IMR-90 (cell line): ENCODE results near the gene NXPH4. TPM values are rescaled to one million over a fixed set of nuclear protein-coding genes. Genes with fewer than 3 reads are reported as not detected.

Source experiments
- ATAC-seq: fragments of 200-7000 bp; cut with Tn5 transposase; 2 replicates; pipeline ENCODE4 v1.9.1; 2020; ENCODE audit warnings: low read depth, mild to moderate bottlenecking, moderate library complexity
- Bru-seq: library from RNA; stranded (reverse); fragments of 400-500 nt; gene quantifications from one replicate; lab custom pipeline; 2021; lab: Mats Ljungman, UMichigan
- BruChase-seq, 2 experiments: library from RNA; stranded (reverse); fragments of 400-500 nt; gene quantifications; one replicate each; lab custom pipeline; 2021; lab: Mats Ljungman, UMichigan
- BruUV-seq: library from RNA; stranded (reverse); fragments of 400-500 nt; replicated peaks from 2 replicates; lab custom pipeline; 2021; lab: Mats Ljungman, UMichigan
- CTCF ChIA-PET: fragments of 300-600 bp; formaldehyde crosslinking; extraction: SDS; loops from one replicate; lab custom pipeline; 2021; ENCODE audit warnings: antibody characterized with exemption; lab: Yijun Ruan, JAX
- POLR2A ChIA-PET: fragments of 300-600 bp; sonication (Branson Sonifier 250); formaldehyde crosslinking; loops from one replicate; lab custom pipeline; 2022; ENCODE audit warnings: antibody characterized with exemption; ENCODE audit not compliant: unreplicated experiment; lab: Charles Lee
- DNase-seq: peaks from one replicate; pipeline ENCODE4 v3.0.0; 2013
- H2AFZ ChIP-seq: replicated peaks from 2 replicates; pipeline ENCODE3; 2013; ENCODE audit warnings: low read length, mild to moderate bottlenecking; ENCODE audit not compliant: poor library complexity
- H2AK5ac ChIP-seq: 2 replicates; pipeline ENCODE4 v1.6.1; 2013; ENCODE audit warnings: low read depth, low read length, inconsistent platforms
- H2AK9ac ChIP-seq: replicated peaks from 2 replicates; pipeline ENCODE3; 2013; ENCODE audit warnings: mild to moderate bottlenecking, low read depth, low read length, moderate library complexity; ENCODE audit not compliant: poor library complexity
- H2BK120ac ChIP-seq: 2 replicates; pipeline ENCODE4 v1.6.1; 2013; ENCODE audit warnings: low read depth, low read length, inconsistent platforms
- H2BK15ac ChIP-seq: 3 replicates; pipeline ENCODE4 v1.6.1; 2013; ENCODE audit warnings: low read depth, low read length, inconsistent platforms
- H2BK20ac ChIP-seq: 2 replicates; pipeline ENCODE4 v1.6.1; 2013; ENCODE audit warnings: low read depth, mild to moderate bottlenecking, inconsistent platforms, low read length, moderate library complexity
- H2BK5ac ChIP-seq: 2 replicates; pipeline ENCODE4 v1.6.1; 2013; ENCODE audit warnings: mild to moderate bottlenecking, low read depth, low read length, inconsistent platforms; ENCODE audit not compliant: poor library complexity, severe bottlenecking
- H3K14ac ChIP-seq: replicated peaks from 2 replicates; pipeline ENCODE4 v1.6.1; 2013; ENCODE audit warnings: low read depth, low read length, inconsistent platforms
- H3K18ac ChIP-seq: 2 replicates; pipeline ENCODE4 v1.6.1; 2013; ENCODE audit warnings: low read depth, low read length, control low read depth
- H3K23ac ChIP-seq: 2 replicates; pipeline ENCODE4 v1.6.1; 2013; ENCODE audit warnings: low read depth, low read length, inconsistent platforms
- H3K27ac ChIP-seq: 2 replicates; pipeline ENCODE4 v1.5.1; 2013; ENCODE audit warnings: mild to moderate bottlenecking, control low read depth, low read length; ENCODE audit not compliant: insufficient read depth
- H3K27me3 ChIP-seq: 2 replicates; pipeline ENCODE4 v1.6.1; 2013; ENCODE audit warnings: low read length; ENCODE audit not compliant: control insufficient read depth, insufficient read depth
- H3K36me3 ChIP-seq: 2 replicates; pipeline ENCODE4 v1.6.1; 2013; ENCODE audit warnings: low read length, mixed read lengths; ENCODE audit not compliant: control insufficient read depth, insufficient read depth
- H3K4ac ChIP-seq: 2 replicates; pipeline ENCODE4 v1.6.1; 2013; ENCODE audit warnings: low read depth, low read length, inconsistent platforms
- H3K4me1 ChIP-seq: 2 replicates; pipeline ENCODE4 v1.6.1; 2013; ENCODE audit warnings: low read length, mixed read lengths; ENCODE audit not compliant: control insufficient read depth, insufficient read depth
- H3K4me2 ChIP-seq: 2 replicates; pipeline ENCODE4 v1.6.1; 2013; ENCODE audit warnings: low read depth, mild to moderate bottlenecking, control low read depth, low read length, moderate library complexity
- H3K4me3 ChIP-seq: 2 replicates; pipeline ENCODE4 v1.5.1; 2013; ENCODE audit warnings: low read depth, mild to moderate bottlenecking, control low read depth, low read length, moderate library complexity; ENCODE audit not compliant: insufficient read depth
- H3K56ac ChIP-seq: 2 replicates; pipeline ENCODE4 v1.6.1; 2013; ENCODE audit warnings: low read length, inconsistent platforms; ENCODE audit not compliant: insufficient read depth; ENCODE audit errors: extremely low read depth
- H3K79me1 ChIP-seq, 2 experiments: 2 replicates each; pipeline ENCODE4 v1.6.1; 2013; ENCODE audit warnings: low read length in 2 of 2, inconsistent platforms in 1 of 2, low read depth in 1 of 2
- H3K9ac ChIP-seq: 2 replicates; pipeline ENCODE4 v1.6.1; 2013; ENCODE audit warnings: low read depth, low read length, control low read depth
- H3K9me1 ChIP-seq: 2 replicates; pipeline ENCODE4 v1.6.1; 2013; ENCODE audit warnings: low read length, inconsistent platforms; ENCODE audit not compliant: insufficient read depth
- H3K9me3 ChIP-seq: 2 replicates; pipeline ENCODE4 v1.6.1; 2013; ENCODE audit warnings: low read length; ENCODE audit not compliant: control insufficient read depth, insufficient read depth
- H4K20me1 ChIP-seq: 2 replicates; pipeline ENCODE4 v1.6.1; 2013; ENCODE audit warnings: low read length, inconsistent platforms; ENCODE audit not compliant: insufficient read depth
- H4K5ac ChIP-seq: 2 replicates; pipeline ENCODE4 v1.6.1; 2013; ENCODE audit warnings: mild to moderate bottlenecking, low read depth, low read length, control low read depth
- H4K8ac ChIP-seq, 2 experiments: 2 replicates each; pipeline ENCODE4 v1.6.1; 2013; ENCODE audit warnings: low read depth in 2 of 2, low read length in 2 of 2, control low read depth in 1 of 2, inconsistent platforms in 1 of 2
- H4K91ac ChIP-seq: 2 replicates; pipeline ENCODE4 v1.6.1; 2013; ENCODE audit warnings: low read depth, low read length, inconsistent platforms; ENCODE audit not compliant: insufficient read depth
- WGBS, 2 experiments: methylation state at CpG; one replicate each; pipeline versions ENCODE4 v1.1.5 to v1.1.7; 2013; ENCODE audit warnings: missing lambda C conversion rate in 2 of 2; ENCODE audit not compliant: insufficient read length in 1 of 2; ENCODE audit errors: extremely low coverage in 2 of 2; 5-methylcytosine and 5-hydroxymethylcytosine counted together
- dilution Hi-C: fragments of 300-500 bp; cut with HindIII; formaldehyde crosslinking; loops from one replicate; pipeline ENCODE4 v1.14.3; 2018; ENCODE audit warnings: low sequenced_read_pairs; ENCODE audit not compliant: unreplicated experiment
- in situ Hi-C: fragments of 300-500 bp; cut with MboI; formaldehyde crosslinking; loops from 3 replicates; pipeline ENCODE4 v1.14.3; 2019; ENCODE audit warnings: low sequenced_read_pairs, inconsistent platforms, mixed read lengths
- intact Hi-C: fragments of 100-400 bp; cut with micrococcal nuclease; formaldehyde crosslinking; loops from 2 replicates; pipeline ENCODE4 v1.10.0; 2022
- long read RNA-seq: library from polyadenylated mRNA; unstranded; transcript quantifications from one replicate; pipeline ENCODE4 v2.0.0, GENCODE V29; 2021; ENCODE audit not compliant: unreplicated experiment
- polyA plus RNA-seq, 3 experiments: library from polyadenylated mRNA; depleted of rRNA; stranded (reverse); fragments of >200 nt; gene quantifications; 2 replicates each; pipeline ENCODE4 v1.2.3, GENCODE V29; 2012; ENCODE audit warnings: low replicate concordance in 1 of 3
- total RNA-seq: library from RNA; depleted of rRNA; stranded (reverse); fragments of >200 nt; gene quantifications from 2 replicates; pipeline ENCODE4 v1.2.3, GENCODE V29; 2012; rRNA removed
- TF ChIP-seq, protein P1 (sequence below): fragments of 150-350 bp; IDR thresholded peaks from 2 replicates; pipeline ENCODE4 v1.6.1; 2016; ENCODE audit warnings: low read depth, mild to moderate bottlenecking, low read length, moderate library complexity, borderline replicate concordance

Gene NXPH4
- 0.36 and 0.56 TPM in 2 replicates for total RNA-seq
- polyA plus RNA-seq (2012; rRNA removed): 3.3 and 3.8 TPM in 2 replicates
- polyA plus RNA-seq (2012; cell fraction: cytosol; rRNA removed): 4.8 and 7.5 TPM in 2 replicates
- polyA plus RNA-seq (2012; cell fraction: nucleus; rRNA removed; ENCODE audit: low replicate concordance): 3.3 and 5.8 TPM in 2 replicates
- Bru-seq, nascent RNA: percentile 31 among the genes with signal in this experiment
- BruChase-seq, experiment 1, labeled RNA remaining after a 6-hour chase: percentile 33 among the genes with signal in this experiment
- BruChase-seq, experiment 2, labeled RNA remaining after a 2-hour chase: percentile 26 among the genes with signal in this experiment
- long read RNA-seq, partial matches to known transcripts: 0 of 4 reads
- long read RNA-seq, other reads (novel, unspliced or antisense): 0 of 4 reads

DNA sequence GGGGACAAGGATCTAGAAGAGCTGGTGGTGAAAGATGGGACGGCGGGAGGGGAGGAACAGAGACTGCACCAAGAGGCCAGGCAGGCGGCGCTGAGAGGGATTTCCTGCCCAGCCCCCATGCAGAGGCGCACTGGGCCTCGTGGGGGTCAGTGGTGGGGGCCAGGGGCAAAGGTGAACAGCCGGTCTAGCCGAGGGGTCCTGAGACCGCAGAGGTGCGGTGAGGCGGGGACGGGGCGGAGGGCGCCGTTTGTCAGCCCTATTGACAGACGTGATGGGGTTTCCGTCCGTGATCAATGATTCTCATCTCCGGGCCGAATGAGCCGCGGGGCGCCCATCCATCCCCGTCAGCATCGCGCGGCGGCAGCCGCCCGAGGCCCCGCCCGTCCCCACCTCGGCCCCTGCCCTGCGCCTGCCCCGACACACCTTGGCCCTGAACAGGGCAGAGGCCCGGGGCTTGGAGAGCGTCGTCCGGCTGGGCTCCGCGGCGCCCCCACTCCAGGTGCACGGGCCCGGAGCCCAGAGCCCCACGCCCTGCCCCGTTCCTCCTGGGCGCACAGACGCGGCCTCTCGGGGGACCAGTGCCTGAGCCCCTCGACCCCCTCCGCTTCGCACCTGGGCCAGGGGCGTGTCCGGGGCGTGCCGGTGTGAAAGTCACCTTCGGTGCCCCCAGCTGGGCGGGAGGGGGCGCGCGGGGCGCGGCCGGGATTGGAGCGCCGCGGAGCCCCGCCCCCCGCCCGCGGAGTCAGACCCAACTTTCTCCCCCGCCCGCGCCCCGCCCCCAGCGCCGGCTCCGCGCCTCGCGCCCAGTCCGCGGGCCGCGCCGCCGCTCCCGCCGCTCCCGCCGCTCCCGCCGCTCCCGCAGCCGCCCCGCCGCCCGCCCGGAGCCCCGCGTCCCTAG, at the start of gene NXPH4:
Gene NXPH4, plus strand, starts transcription at position 781 of the 898 bp plus-strand sequence. CDS start 176 bp downstream, outside the sequence.
- no peaks in the 10 kb centered on the region for H3K9me3 ChIP-seq
- intact Hi-C loops: no loop called here
- H3K9ac ChIP-seq: peak within 1 kb of the TSS; percentile 3; the same call in 1 of the 2 replicates
- ChIA-PET CTCF (interaction anchor here (1.2 to 3.5 kb wide), 2 partner anchors 23 to 26 kb away, joined by 6 to 25 read pairs; no protein-coding TSS in a partner anchor), POLR2A (interaction anchor here (0.6 kb wide), 1 partner anchor 13 kb away, joined by 5 read pairs; the partner anchor contains the start of gene SHMT2)
- peak; percentile 46 for ATAC-seq
- no peak within 1 kb of the TSS for H4K5ac ChIP-seq
- peak within 1 kb of the TSS; percentile 47; the same call in 1 of the 2 replicates for H3K14ac ChIP-seq
- H4K91ac ChIP-seq: no peak within 1 kb of the TSS
- H3K36me3 ChIP-seq: peaks cover 26% of the 10 kb centered on the region
- no peak within 1 kb of the TSS; the same call in 1 of the 2 replicates for H3K4ac ChIP-seq
- H2BK120ac ChIP-seq: no peak within 1 kb of the TSS
- H3K4me3 ChIP-seq: peak within 1 kb of the TSS; percentile 73
- in situ Hi-C loops: no loop called here
- H2BK20ac ChIP-seq: no peak within 1 kb of the TSS
- H3K27me3 ChIP-seq: peaks cover 61% of the 10 kb centered on the region
- H4K8ac ChIP-seq: no peak within 1 kb of the TSS
- H3K27ac ChIP-seq: no peak within 1 kb of the TSS; the same call in 1 of the 2 replicates
- TF ChIP-seq, protein P1, sequence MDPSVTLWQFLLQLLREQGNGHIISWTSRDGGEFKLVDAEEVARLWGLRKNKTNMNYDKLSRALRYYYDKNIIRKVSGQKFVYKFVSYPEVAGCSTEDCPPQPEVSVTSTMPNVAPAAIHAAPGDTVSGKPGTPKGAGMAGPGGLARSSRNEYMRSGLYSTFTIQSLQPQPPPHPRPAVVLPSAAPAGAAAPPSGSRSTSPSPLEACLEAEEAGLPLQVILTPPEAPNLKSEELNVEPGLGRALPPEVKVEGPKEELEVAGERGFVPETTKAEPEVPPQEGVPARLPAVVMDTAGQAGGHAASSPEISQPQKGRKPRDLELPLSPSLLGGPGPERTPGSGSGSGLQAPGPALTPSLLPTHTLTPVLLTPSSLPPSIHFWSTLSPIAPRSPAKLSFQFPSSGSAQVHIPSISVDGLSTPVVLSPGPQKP: no peak
- H3K79me1 ChIP-seq: peaks cover 0 to 7% of the 10 kb centered on the region in 2 experiments; a peak in 1 of 4 replicates
- H3K9me1 ChIP-seq: no peaks in the 10 kb centered on the region
- H2BK15ac ChIP-seq: no peak within 1 kb of the TSS
- WGBS, 2 experiments: 2% methylated on average over 52 of the region's 102 CpGs; no CpG with 5 or more reads in 1 of the 2 experiments
- H2BK5ac ChIP-seq: no peak within 1 kb of the TSS
- BruUV-seq: no TSS peak
- H2AK9ac ChIP-seq: peak within 1 kb of the TSS; percentile 91
- peak within 1 kb of the TSS; percentile 81 for H2AK5ac ChIP-seq
- H2AFZ ChIP-seq: peak within 1 kb of the TSS; percentile 82
- H3K4me1 ChIP-seq: peaks cover 7% of the 10 kb centered on the region
- H4K20me1 ChIP-seq: peaks cover 56% of the 10 kb centered on the region
- dilution Hi-C loops: no loop called here
- H3K56ac ChIP-seq: no peak within 1 kb of the TSS
- H3K23ac ChIP-seq: peak within 1 kb of the TSS; percentile 78
- no peak for DNase-seq
- H3K18ac ChIP-seq: no peak within 1 kb of the TSS
- H3K4me2 ChIP-seq: peak within 1 kb of the TSS; percentile 90
